Keratinocyte (primary cell): ENCODE measurements around the gene KLHL10. TPM values are rescaled to one million over a fixed set of nuclear protein-coding genes. Genes with fewer than 3 reads are reported as not detected.

Source experiments
- DNase-seq: peaks from one replicate; pipeline ENCODE4 v3.0.0-alpha.2; 2011; ENCODE audit warnings: low read depth, missing footprints, low spot score
- FAIRE-seq: peaks from 2 replicates; lab custom pipeline; 2011; peaks lifted over from hg19 to GRCh38; lab: Jason Lieb, UNC
- H2AFZ ChIP-seq: 2 replicates; pipeline ENCODE4 v1.6.0; 2012; ENCODE audit warnings: low read length, control low read depth, inconsistent platforms; ENCODE audit not compliant: control insufficient read depth
- H3K27ac ChIP-seq: 2 replicates; pipeline ENCODE4 v1.5.1; 2011; ENCODE audit warnings: low read length; ENCODE audit not compliant: control insufficient read depth, insufficient read depth
- H3K27me3 ChIP-seq: 3 replicates; pipeline ENCODE4 v1.6.0; 2011; ENCODE audit warnings: low read length; ENCODE audit not compliant: control insufficient read depth, insufficient read depth; ENCODE audit errors: extremely low read depth
- H3K36me3 ChIP-seq, 2 experiments: 2 replicates in 1 of 2; 3 replicates in 1 of 2; pipeline ENCODE4 v1.5.1; 2011; ENCODE audit warnings: low read length in 2 of 2, mild to moderate bottlenecking in 1 of 2; ENCODE audit not compliant: control insufficient read depth in 2 of 2, insufficient read depth in 2 of 2; ENCODE audit errors: extremely low read depth in 1 of 2
- H3K4me1 ChIP-seq: 3 replicates; pipeline ENCODE4 v1.5.1; 2011; ENCODE audit warnings: low read length; ENCODE audit not compliant: control insufficient read depth, insufficient read depth; ENCODE audit errors: extremely low read depth
- H3K4me2 ChIP-seq: 3 replicates; pipeline ENCODE4 v1.6.0; 2011; ENCODE audit warnings: low read depth, low read length; ENCODE audit not compliant: control insufficient read depth, insufficient read depth; ENCODE audit errors: extremely low read depth
- H3K4me3 ChIP-seq, 3 experiments: fragments of 200-600 bp in 1 of 3; sonication (generic) in 1 of 3; 2 replicates in 2 of 3; 3 replicates in 1 of 3; pipeline ENCODE4 v1.5.1; 2011 to 2016; ENCODE audit warnings: low read length in 3 of 3, mild to moderate bottlenecking in 3 of 3, control low read depth in 2 of 3, inconsistent platforms in 1 of 3, low read depth in 1 of 3, mixed read lengths in 1 of 3, mixed run types in 1 of 3, moderate library complexity in 1 of 3; ENCODE audit not compliant: control insufficient read depth in 2 of 3, insufficient read depth in 2 of 3; ENCODE audit errors: extremely low read depth in 1 of 3
- H3K79me2 ChIP-seq: 2 replicates; pipeline ENCODE4 v1.6.0; 2012; ENCODE audit warnings: low read length; ENCODE audit not compliant: control insufficient read depth, insufficient read depth
- H3K9ac ChIP-seq: 3 replicates; pipeline ENCODE4 v1.6.0; 2011; ENCODE audit warnings: low read length; ENCODE audit not compliant: control insufficient read depth, insufficient read depth; ENCODE audit errors: extremely low read depth
- H3K9me1 ChIP-seq: 3 replicates; pipeline ENCODE4 v1.6.0; 2011; ENCODE audit warnings: low read length; ENCODE audit not compliant: control insufficient read depth, insufficient read depth; ENCODE audit errors: extremely low read depth
- H3K9me3 ChIP-seq: 2 replicates; pipeline ENCODE4 v1.5.1; 2012; ENCODE audit warnings: low read depth, low read length; ENCODE audit not compliant: control insufficient read depth
- H4K20me1 ChIP-seq: 3 replicates; pipeline ENCODE4 v1.6.0; 2011; ENCODE audit warnings: low read length; ENCODE audit not compliant: control insufficient read depth, insufficient read depth; ENCODE audit errors: extremely low read depth
- CTCF ChIP-seq, 3 experiments: IDR thresholded peaks in 1 of 3; conservative IDR thresholded peaks in 1 of 3; optimal IDR thresholded peaks in 1 of 3; 2 replicates in 2 of 3; 3 replicates in 1 of 3; pipeline versions ENCODE3 to v1.5.1; 2011; ENCODE audit warnings: low read length in 3 of 3, mild to moderate bottlenecking in 3 of 3, moderate library complexity in 2 of 3, control low read depth in 1 of 3, inconsistent platforms in 1 of 3; ENCODE audit not compliant: insufficient read depth in 2 of 3; ENCODE audit errors: extremely low read depth in 1 of 3
- EZH2 ChIP-seq: IDR thresholded peaks from one replicate; pipeline ENCODE4 v1.6.1; 2012; ENCODE audit warnings: inconsistent platforms, mild to moderate bottlenecking, low read length, moderate library complexity
- dilution Hi-C: fragments of 300-500 bp; cut with MboI; formaldehyde crosslinking; loops from one replicate; pipeline ENCODE4 v1.7.0; 2020; ENCODE audit warnings: low sequenced_read_pairs; ENCODE audit not compliant: extremely low pct_ligation_motif_present
- polyA plus RNA-seq, 5 experiments: library from polyadenylated mRNA; depleted of rRNA in 3 of 5; stranded (reverse) in 3 of 5; stranded (forward) in 1 of 5; unstranded in 1 of 5; fragments of >200 nt; gene quantifications; 1 replicate in 1 of 5; 2 replicates in 3 of 5; 3 replicates in 1 of 5; pipeline versions ENCODE4 v1.2.1 to v1.2.3, GENCODE V29; 2011 to 2012; ENCODE audit warnings: missing spikeins in 2 of 5, low read depth in 1 of 5, low replicate concordance in 1 of 5

KLHL10 gene
- polyA plus RNA-seq, 1 donor (not counting 4 experiments of a cell fraction or from before 2014, with no cell fraction given): 0.21 TPM

- Histone ChIP-seq H3K9ac (no peak overlapping the region), H3K9me3 (no peaks in the 10 kb centered on the region), H3K79me2 (peaks cover 4% of the 10 kb centered on the region), H3K27me3 (no peaks in the 10 kb centered on the region), H3K4me1 (peaks cover 3% of the 10 kb centered on the region), H3K36me3 (no peaks in the 10 kb centered on the region), H3K9me1 (no peaks in the 10 kb centered on the region), H4K20me1 (no peaks in the 10 kb centered on the region), H2AFZ (no peak overlapping the region), H3K4me3 (no peak overlapping the region), H3K4me2 (no peak overlapping the region), H3K27ac (no peak overlapping the region)
- no peak for TF ChIP-seq EZH2
- no peak for TF ChIP-seq CTCF (optimal IDR thresholded peaks at IDR 0.05 in 1 of 3, IDR thresholded peaks at IDR 0.05 in 1 of 3, conservative IDR thresholded peaks at IDR 0.05 in 1 of 3; ENCODE audit: extremely low read depth in 1 of 3, insufficient read depth in 2 of 3, low read length in 3 of 3)
- DNase-seq (no peak), FAIRE-seq (no peak)
- dilution Hi-C loops: no loop called here
Observed at GRCh38 chr17:41844971-41845370, 7.3 kb downstream of the KLHL10 start.

GRCh38 chr17:41848788-41849187 is 11.2 kb downstream of the KLHL10 start:
- H2AFZ ChIP-seq: no peak overlapping the region
- H4K20me1 ChIP-seq: no peaks in the 10 kb centered on the region
- peaks cover 3% of the 10 kb centered on the region in 2 experiments for H3K36me3 ChIP-seq
- H3K4me2 ChIP-seq: no peak overlapping the region
- H3K79me2 ChIP-seq: peaks cover 14% of the 10 kb centered on the region
- H3K4me3 ChIP-seq: no peak overlapping the region
- H3K9ac ChIP-seq: no peak overlapping the region
- no peak overlapping the region for H3K27ac ChIP-seq
- DNase-seq (no peak), FAIRE-seq (no peak)
- H3K4me1 ChIP-seq: peaks cover 3% of the 10 kb centered on the region
- no peaks in the 10 kb centered on the region for H3K9me3 ChIP-seq
- H3K27me3 ChIP-seq: no peaks in the 10 kb centered on the region
- dilution Hi-C loops: no loop called here
- no peaks in the 10 kb centered on the region for H3K9me1 ChIP-seq
- TF ChIP-seq CTCF (optimal IDR thresholded peaks at IDR 0.05 in 1 of 3, IDR thresholded peaks at IDR 0.05 in 1 of 3, conservative IDR thresholded peaks at IDR 0.05 in 1 of 3; ENCODE audit: extremely low read depth in 1 of 3, insufficient read depth in 2 of 3, low read length in 3 of 3): no peak
- TF ChIP-seq EZH2: no peak
